MM.1S (cell line): ENCODE results near the gene RDH13.

ENCODE experiments used
- DNase-seq: peaks from one replicate; pipeline ENCODE4 v3.0.0-alpha.2; 2015
- H2AFZ ChIP-seq: fragments of 300-600 bp; sonication (generic); 2 replicates; pipeline ENCODE4 v1.6.0; 2016; ENCODE audit warnings: antibody characterized with exemption, low read length
- H3F3A ChIP-seq: fragments of 300-600 bp; sonication (generic); 2 replicates; pipeline ENCODE4 v1.6.1; 2016; ENCODE audit warnings: mild to moderate bottlenecking, antibody characterized with exemption, low read length, moderate library complexity, mixed read lengths; ENCODE audit not compliant: insufficient read depth
- H3K27ac ChIP-seq: fragments of 300-600 bp; sonication (generic); 2 replicates; pipeline ENCODE4 v1.5.1; 2016; ENCODE audit warnings: mild to moderate bottlenecking, low read length
- H3K27me3 ChIP-seq: fragments of 300-600 bp; sonication (generic); replicated peaks from 2 replicates; pipeline ENCODE4 v1.6.0; 2016; ENCODE audit warnings: low read length; ENCODE audit not compliant: insufficient read depth
- H3K36me3 ChIP-seq: fragments of 300-600 bp; sonication (generic); replicated peaks from 2 replicates; pipeline ENCODE4 v1.6.1; 2016; ENCODE audit warnings: mild to moderate bottlenecking, low read length, mixed read lengths; ENCODE audit not compliant: insufficient read depth
- H3K4me1 ChIP-seq: fragments of 300-600 bp; sonication (generic); 2 replicates; pipeline ENCODE4 v1.6.1; 2016; ENCODE audit warnings: low read length, mixed read lengths
- H3K4me2 ChIP-seq: fragments of 300-600 bp; sonication (generic); 2 replicates; pipeline ENCODE4 v1.6.0; 2016; ENCODE audit warnings: low read depth, low read length
- H3K4me3 ChIP-seq: fragments of 300-600 bp; sonication (generic); 2 replicates; pipeline ENCODE4 v1.5.1; 2016; ENCODE audit warnings: low read length, mixed read lengths
- H3K79me2 ChIP-seq: fragments of 300-600 bp; sonication (generic); 2 replicates; pipeline ENCODE4 v1.6.1; 2016; ENCODE audit warnings: mixed run types, low read length, mixed read lengths
- H3K9ac ChIP-seq: fragments of 300-600 bp; sonication (generic); 2 replicates; pipeline ENCODE4 v1.6.1; 2016; ENCODE audit warnings: low read length, mixed read lengths
- H3K9me2 ChIP-seq: fragments of 300-600 bp; sonication (generic); replicated peaks from 2 replicates; pipeline ENCODE4 v1.6.1; 2016; ENCODE audit warnings: mild to moderate bottlenecking, low read length, mixed read lengths; ENCODE audit not compliant: insufficient read depth
- H3K9me3 ChIP-seq: fragments of 300-600 bp; sonication (generic); replicated peaks from 2 replicates; pipeline ENCODE4 v1.6.1; 2016; ENCODE audit warnings: mild to moderate bottlenecking, low read length, mixed read lengths; ENCODE audit not compliant: insufficient read depth
- H4K20me1 ChIP-seq: fragments of 300-600 bp; sonication (generic); 2 replicates; pipeline ENCODE4 v1.6.1; 2016; ENCODE audit warnings: mild to moderate bottlenecking, low read length, moderate library complexity, mixed read lengths; ENCODE audit not compliant: insufficient read depth
- EZH2 ChIP-seq: fragments of 300-600 bp; sonication (generic); optimal IDR thresholded peaks from 2 replicates; pipeline ENCODE3; 2017; ENCODE audit warnings: low read depth, mild to moderate bottlenecking, antibody characterized with exemption, low read length, mixed read lengths
- EZH2phosphoT487 ChIP-seq: fragments of 300-600 bp; sonication (generic); IDR thresholded peaks from 2 replicates; pipeline ENCODE4 v1.6.1; 2018; ENCODE audit warnings: antibody characterized with exemption, low read length
- TF ChIP-seq, protein P1 (sequence below): fragments of 300-600 bp; sonication (generic); IDR thresholded peaks from 2 replicates; pipeline ENCODE4 v1.5.1; 2016; ENCODE audit warnings: antibody characterized with exemption, low read length, mixed read lengths

RDH13 gene

GRCh38 chr19:55077106-55077505 lies 14.2 kb upstream of the RDH13 start:
- Histone ChIP-seq H3K27me3 (peaks cover 16% of the 10 kb centered on the region), H4K20me1 (no peaks in the 10 kb centered on the region), H2AFZ (no peak overlapping the region), H3K4me1 (peaks cover 15% of the 10 kb centered on the region), H3K4me3 (no peak overlapping the region), H3K27ac (no peak overlapping the region), H3F3A (0 out of 2 replicates have a peak, but pooled peaks cover 3% of the 10 kb centered on the region), H3K9me3 (no peaks in the 10 kb centered on the region), H3K36me3 (no peaks in the 10 kb centered on the region), H3K9ac (no peak overlapping the region), H3K79me2 (no peaks in the 10 kb centered on the region), H3K4me2 (no peak overlapping the region), H3K9me2 (no peaks in the 10 kb centered on the region)
- no peak for DNase-seq
- no peak for TF ChIP-seq EZH2phosphoT487
- TF ChIP-seq, protein P1, sequence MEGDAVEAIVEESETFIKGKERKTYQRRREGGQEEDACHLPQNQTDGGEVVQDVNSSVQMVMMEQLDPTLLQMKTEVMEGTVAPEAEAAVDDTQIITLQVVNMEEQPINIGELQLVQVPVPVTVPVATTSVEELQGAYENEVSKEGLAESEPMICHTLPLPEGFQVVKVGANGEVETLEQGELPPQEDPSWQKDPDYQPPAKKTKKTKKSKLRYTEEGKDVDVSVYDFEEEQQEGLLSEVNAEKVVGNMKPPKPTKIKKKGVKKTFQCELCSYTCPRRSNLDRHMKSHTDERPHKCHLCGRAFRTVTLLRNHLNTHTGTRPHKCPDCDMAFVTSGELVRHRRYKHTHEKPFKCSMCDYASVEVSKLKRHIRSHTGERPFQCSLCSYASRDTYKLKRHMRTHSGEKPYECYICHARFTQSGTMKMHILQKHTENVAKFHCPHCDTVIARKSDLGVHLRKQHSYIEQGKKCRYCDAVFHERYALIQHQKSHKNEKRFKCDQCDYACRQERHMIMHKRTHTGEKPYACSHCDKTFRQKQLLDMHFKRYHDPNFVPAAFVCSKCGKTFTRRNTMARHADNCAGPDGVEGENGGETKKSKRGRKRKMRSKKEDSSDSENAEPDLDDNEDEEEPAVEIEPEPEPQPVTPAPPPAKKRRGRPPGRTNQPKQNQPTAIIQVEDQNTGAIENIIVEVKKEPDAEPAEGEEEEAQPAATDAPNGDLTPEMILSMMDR, result no peak
- TF ChIP-seq EZH2, result no peak

DNA sequence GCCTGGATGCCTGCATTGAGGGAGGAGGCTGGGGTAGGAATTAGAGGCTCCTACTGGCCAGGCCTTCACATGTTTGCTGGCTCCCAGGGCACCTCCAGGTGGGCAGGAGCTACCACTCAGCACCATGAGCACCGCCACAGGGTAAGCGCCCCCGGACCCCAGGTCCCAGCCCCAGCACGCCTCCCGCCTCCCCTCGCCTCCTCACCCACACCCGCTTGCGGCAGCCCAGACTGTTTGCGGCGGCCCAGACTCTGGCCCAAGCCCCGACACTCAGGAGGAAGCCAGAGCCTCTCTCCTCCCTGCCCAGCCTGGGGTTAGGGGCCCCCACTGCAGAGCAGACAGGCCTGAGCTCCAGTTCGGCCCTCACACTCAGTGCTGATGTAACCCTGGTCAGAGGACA lies 13.4 kb upstream of the RDH13 start:
- Histone ChIP-seq H3F3A (peaks cover 11% of the 10 kb centered on the region), H3K4me3 (no peak overlapping the region), H3K36me3 (no peaks in the 10 kb centered on the region), H3K27me3 (peaks cover 15% of the 10 kb centered on the region), H3K27ac (no peak overlapping the region), H3K4me2 (no peak overlapping the region), H3K4me1 (peaks cover 23% of the 10 kb centered on the region), H3K79me2 (no peaks in the 10 kb centered on the region), H3K9me3 (no peaks in the 10 kb centered on the region), H3K9ac (no peak overlapping the region), H3K9me2 (no peaks in the 10 kb centered on the region), H4K20me1 (no peaks in the 10 kb centered on the region), H2AFZ (no peak overlapping the region)
- no peak for DNase-seq
- TF ChIP-seq EZH2phosphoT487, result no peak
- no peak for TF ChIP-seq EZH2
- TF ChIP-seq, protein P1, result no peak

- Histone ChIP-seq H3K79me2 (no peaks in the 10 kb centered on the region), H3K27ac (no peak within 1 kb of the TSS), H3K4me1 (peaks cover 23% of the 10 kb centered on the region), H3F3A (peaks cover 19% of the 10 kb centered on the region), H3K9ac (no peak within 1 kb of the TSS), H3K27me3 (peaks cover 7% of the 10 kb centered on the region; the same call in 1 of the 2 replicates), H2AFZ (no peak within 1 kb of the TSS), H3K36me3 (no peaks in the 10 kb centered on the region), H3K4me3 (no peak within 1 kb of the TSS), H3K4me2 (no peak within 1 kb of the TSS), H4K20me1 (no peaks in the 10 kb centered on the region), H3K9me3 (no peaks in the 10 kb centered on the region), H3K9me2 (no peaks in the 10 kb centered on the region)
- DNase-seq, result no peak
- no peak for TF ChIP-seq EZH2phosphoT487
- no peak for TF ChIP-seq EZH2
- TF ChIP-seq, protein P1, result no peak
Measured at GRCh38 chr19:55075371-55075998, 12.5 kb upstream of the RDH13 start, which contains the start of gene EPS8L1. TSS of gene EPS8L1 (plus strand) at chr19:55075869. CDS start at chr19:55076445, 576 bp downstream.
